ENCODE measurements around the gene TJP1. TPM values are rescaled to one million over a fixed set of nuclear protein-coding genes. Genes with fewer than 3 reads are reported as not detected.
"Not testable (repeated sequence)": the region's sequence is repeated elsewhere in the genome, so short reads cannot be mapped to it uniquely, and the experiment has no call there.

TJP1 gene
- polyA plus RNA-seq, 3 donors from 2014 or later = not detected

GRCh38 chr15:29713784-29714183 is 108.5 kb downstream of the TJP1 start:
- H3K36me3 Mint-ChIP-seq = no peaks in the 10 kb centered on the region
- no peak for DNase-seq
- H3K9me3 Mint-ChIP-seq = peaks cover 0 to 2% (median 0%) of the 10 kb centered on the region in 6 donors
- no peak overlapping the region for H3K4me3 Mint-ChIP-seq
- H3K27ac Mint-ChIP-seq = no peak overlapping the region
- H3K27me3 Mint-ChIP-seq (ENCODE audit: low read depth in 3 of 3) = peaks cover 0 to 5% (median 0%) of the 10 kb centered on the region in 3 donors
- H3K4me1 Mint-ChIP-seq = no peaks in the 10 kb centered on the region

GRCh38 chr15:29712149-29712885 is 110.0 kb downstream of the TJP1 start:
- H3K36me3 Mint-ChIP-seq = no peaks in the 10 kb centered on the region
- H3K9me3 Mint-ChIP-seq = peaks cover 0 to 2% (median 0%) of the 10 kb centered on the region in 6 donors
- no peak for DNase-seq
- no peaks in the 10 kb centered on the region for H3K4me1 Mint-ChIP-seq
- peaks cover 0 to 5% (median 0%) of the 10 kb centered on the region in 3 donors for H3K27me3 Mint-ChIP-seq (ENCODE audit: low read depth in 3 of 3)
- H3K27ac Mint-ChIP-seq = no peak overlapping the region
- no peak overlapping the region for H3K4me3 Mint-ChIP-seq

- DNase-seq = no peak
- Mint-ChIP-seq H3K36me3 (no peaks in the 10 kb centered on the region), H3K27ac (no peak overlapping the region), H3K4me3 (no peak overlapping the region), H3K4me1 (no peaks in the 10 kb centered on the region), H3K27me3 (ENCODE audit: low read depth in 3 of 3) (peaks cover 0 to 7% (median 0%) of the 10 kb centered on the region in 3 donors), H3K9me3 (peaks cover 0 to 2% (median 0%) of the 10 kb centered on the region in 6 donors)
These were observed 110.7 kb downstream of the TJP1 start for GRCh38 chr15:29711531-29711930.

GRCh38 chr15:29708519-29708918 is 113.7 kb downstream of the TJP1 start:
- H3K4me3 Mint-ChIP-seq = no peak overlapping the region
- no peaks in the 10 kb centered on the region for H3K36me3 Mint-ChIP-seq
- H3K27ac Mint-ChIP-seq = no peak overlapping the region
- H3K4me1 Mint-ChIP-seq = no peaks in the 10 kb centered on the region
- DNase-seq = no peak
- peaks cover 0 to 7% (median 0%) of the 10 kb centered on the region in 3 donors for H3K27me3 Mint-ChIP-seq (ENCODE audit: low read depth in 3 of 3)
- no peaks in the 10 kb centered on the region for H3K9me3 Mint-ChIP-seq

- Mint-ChIP-seq H3K9me3 (no peaks in the 10 kb centered on the region), H3K27me3 (ENCODE audit: low read depth in 3 of 3) (peaks cover 0 to 3% (median 0%) of the 10 kb centered on the region in 3 donors), H3K36me3 (no peaks in the 10 kb centered on the region), H3K4me3 (no peak overlapping the region), H3K4me1 (no peaks in the 10 kb centered on the region), H3K27ac (no peak overlapping the region)
- no peak for DNase-seq
These were observed 117.2 kb downstream of the TJP1 start for GRCh38 chr15:29704950-29705597.

- Mint-ChIP-seq H3K9me3 (no peaks in the 10 kb centered on the region), H3K27ac (no peak overlapping the region), H3K4me1 (no peaks in the 10 kb centered on the region), H3K36me3 (no peaks in the 10 kb centered on the region), H3K4me3 (no peak overlapping the region), H3K27me3 (ENCODE audit: low read depth in 3 of 3) (peaks cover 0 to 5% (median 2%) of the 10 kb centered on the region in 3 donors)
- DNase-seq = no peak
These were observed 121.1 kb downstream of the TJP1 start for GRCh38 chr15:29701151-29701550.

- no peak overlapping the region for H3K27ac Mint-ChIP-seq
- H3K27me3 Mint-ChIP-seq (ENCODE audit: low read depth in 3 of 3) = peaks cover 0 to 9% (median 2%) of the 10 kb centered on the region in 3 donors
- H3K4me1 Mint-ChIP-seq = no peaks in the 10 kb centered on the region
These were observed 122.0 kb downstream of the TJP1 start for GRCh38 chr15:29700296-29700695.

GRCh38 chr15:29699791-29700190 is 122.5 kb downstream of the TJP1 start:
- no peak for DNase-seq
- no peaks in the 10 kb centered on the region for H3K36me3 Mint-ChIP-seq
- no peak overlapping the region for H3K27ac Mint-ChIP-seq
- H3K4me3 Mint-ChIP-seq = no peak overlapping the region
- no peaks in the 10 kb centered on the region for H3K4me1 Mint-ChIP-seq
- peaks cover 0 to 2% (median 0%) of the 10 kb centered on the region in 6 donors for H3K9me3 Mint-ChIP-seq
- peaks cover under 1 to 10% (median 2%) of the 10 kb centered on the region in 3 donors for H3K27me3 Mint-ChIP-seq (ENCODE audit: low read depth in 3 of 3)

More at GRCh38 chr15:29700296-29700695, 122.0 kb downstream of the TJP1 start:
- DNase-seq = no peak
- H3K4me3 Mint-ChIP-seq = no peak overlapping the region
- H3K36me3 Mint-ChIP-seq = no peaks in the 10 kb centered on the region
- H3K9me3 Mint-ChIP-seq = no peaks in the 10 kb centered on the region

GRCh38 chr15:29698030-29698701 is 124.1 kb downstream of the TJP1 start:
- DNase-seq = no peak
- Mint-ChIP-seq H3K27ac (no peak overlapping the region), H3K36me3 (peaks cover 0 to 4% (median 0%) of the 10 kb centered on the region in 3 donors), H3K4me3 (no peak overlapping the region), H3K9me3 (peaks cover 0 to 11% (median 0%) of the 10 kb centered on the region in 6 donors), H3K4me1 (no peaks in the 10 kb centered on the region), H3K27me3 (ENCODE audit: low read depth in 3 of 3) (peaks cover 1 to 13% (median 2%) of the 10 kb centered on the region in 3 donors)

- no peak for DNase-seq
- no peak overlapping the region for H3K27ac Mint-ChIP-seq
- H3K9me3 Mint-ChIP-seq = peaks cover 0 to 11% (median 0%) of the 10 kb centered on the region in 6 donors
- H3K27me3 Mint-ChIP-seq (ENCODE audit: low read depth in 3 of 3) = peaks cover 1 to 13% (median 7%) of the 10 kb centered on the region in 3 donors
- no peaks in the 10 kb centered on the region for H3K4me1 Mint-ChIP-seq
- no peak overlapping the region for H3K4me3 Mint-ChIP-seq
- H3K36me3 Mint-ChIP-seq = peaks cover 0 to 4% (median 0%) of the 10 kb centered on the region in 3 donors
These were observed 125.1 kb downstream of the TJP1 start for GRCh38 chr15:29696950-29697738.

- H3K4me3 Mint-ChIP-seq, DNase-seq, H3K4me1 Mint-ChIP-seq, H3K36me3 Mint-ChIP-seq, H3K27ac Mint-ChIP-seq: not testable (repeated sequence)
- Mint-ChIP-seq H3K9me3 (peaks cover 0 to 11% (median 0%) of the 10 kb centered on the region in 6 donors), H3K27me3 (ENCODE audit: low read depth in 3 of 3) (peaks cover 1 to 13% (median 7%) of the 10 kb centered on the region in 3 donors)
These were observed 125.8 kb downstream of the TJP1 start for GRCh38 chr15:29696506-29696905.

GRCh38 chr15:29695489-29696167 is 126.6 kb downstream of the TJP1 start:
- no peak for DNase-seq
- no peak overlapping the region for H3K27ac Mint-ChIP-seq
- peaks cover 1 to 15% (median 7%) of the 10 kb centered on the region in 3 donors for H3K27me3 Mint-ChIP-seq (ENCODE audit: low read depth in 3 of 3)
- H3K9me3 Mint-ChIP-seq = peaks cover 0 to 11% (median 0%) of the 10 kb centered on the region in 6 donors
- no peak overlapping the region for H3K4me3 Mint-ChIP-seq
- no peaks in the 10 kb centered on the region for H3K4me1 Mint-ChIP-seq
- peaks cover 0 to 4% (median 0%) of the 10 kb centered on the region in 3 donors for H3K36me3 Mint-ChIP-seq

GRCh38 chr15:29693225-29693624 is 129.0 kb downstream of the TJP1 start:
- no peaks in the 10 kb centered on the region for H3K4me1 Mint-ChIP-seq
- DNase-seq = no peak
- peaks cover 0 to 11% (median 0%) of the 10 kb centered on the region in 6 donors for H3K9me3 Mint-ChIP-seq
- H3K27me3 Mint-ChIP-seq (ENCODE audit: low read depth in 3 of 3) = peaks cover 1 to 11% (median 7%) of the 10 kb centered on the region in 3 donors
- no peak overlapping the region for H3K27ac Mint-ChIP-seq
- peaks cover 0 to 4% (median 0%) of the 10 kb centered on the region in 3 donors for H3K36me3 Mint-ChIP-seq
- no peak overlapping the region for H3K4me3 Mint-ChIP-seq
